B cell (primary cell): ENCODE data around the gene PTAR1. TPM values are rescaled to one million over a fixed set of nuclear protein-coding genes. Genes with fewer than 3 reads are reported as not detected.

Experiments used
- ATAC-seq: fragments of 200-7000 bp; cut with Tn5 transposase; one replicate; pipeline ENCODE4 v1.10.0; 2021; ENCODE audit warnings: low read depth, mild to moderate bottlenecking, moderate number of reproducible peaks, moderate library complexity
- CTCF ChIA-PET: fragments of 350-600 bp; sonication (Branson Sonifier 250); formaldehyde crosslinking; loops from one replicate; lab custom pipeline; 2021; ENCODE audit warnings: antibody characterized with exemption, inconsistent platforms; lab: Charles Lee
- POLR2A ChIA-PET: fragments of 350-600 bp; sonication (Branson Sonifier 250); formaldehyde crosslinking; loops from one replicate; lab custom pipeline; 2021; ENCODE audit warnings: antibody characterized with exemption; lab: Charles Lee
- DNase-seq: peaks from one replicate; pipeline ENCODE4 v3.0.0; 2013
- H2AFZ ChIP-seq: 2 replicates; pipeline ENCODE4 v1.6.1; 2012; ENCODE audit warnings: mild to moderate bottlenecking, low read depth, low read length; ENCODE audit not compliant: insufficient read depth, poor library complexity, severe bottlenecking
- H3K27ac ChIP-seq, 2 donors: 1 replicate in 1 of 2; 2 replicates in 1 of 2; pipeline ENCODE4 v1.5.1; 2012 to 2013; ENCODE audit warnings: low read length in 2 of 2, mild to moderate bottlenecking in 2 of 2, moderate library complexity in 1 of 2
- H3K27me3 ChIP-seq, 4 experiments: fragments of 200-600 bp in 1 of 4; sonication (generic) in 1 of 4; replicated peaks in 1 of 4; 1 replicate in 2 of 4; 2 replicates in 2 of 4; pipeline versions ENCODE4 v1.6.1 to v1.7.0; 2013 to 2016; ENCODE audit warnings: low read length in 3 of 4, mild to moderate bottlenecking in 2 of 4, mixed read lengths in 1 of 4, moderate library complexity in 1 of 4; ENCODE audit not compliant: insufficient read depth in 4 of 4, control insufficient read depth in 3 of 4; ENCODE audit errors: control extremely low read depth in 1 of 4
- H3K36me3 ChIP-seq, 2 experiments: replicated peaks in 1 of 2; 1 replicate in 1 of 2; 2 replicates in 1 of 2; pipeline versions ENCODE4 v1.6.1 to v1.7.1; 2013; ENCODE audit warnings: low read length in 1 of 2; ENCODE audit not compliant: insufficient read depth in 2 of 2, control insufficient read depth in 1 of 2; ENCODE audit errors: control extremely low read depth in 1 of 2, extremely low read depth in 1 of 2
- H3K4me1 ChIP-seq, 2 donors: fragments of 200-600 bp in 1 of 2; sonication (generic) in 1 of 2; 1 replicate in 1 of 2; 2 replicates in 1 of 2; pipeline versions ENCODE4 v1.5.1 to v1.6.1; 2013 to 2017; ENCODE audit warnings: low read length in 2 of 2; ENCODE audit not compliant: control insufficient read depth in 2 of 2, insufficient read depth in 2 of 2
- H3K4me2 ChIP-seq: replicated peaks from 2 replicates; pipeline ENCODE3; 2012; ENCODE audit warnings: mild to moderate bottlenecking, low read depth, low read length; ENCODE audit not compliant: poor library complexity, severe bottlenecking
- H3K4me3 ChIP-seq, 5 experiments: fragments of 200-600 bp in 1 of 5; sonication (generic) in 1 of 5; 1 replicate in 3 of 5; 2 replicates in 2 of 5; pipeline versions ENCODE4 v1.5.1 to v1.7.0; 2011 to 2016; ENCODE audit warnings: low read length in 4 of 5, mild to moderate bottlenecking in 4 of 5, low read depth in 2 of 5, control low read depth in 1 of 5, moderate library complexity in 1 of 5; ENCODE audit not compliant: insufficient read depth in 1 of 5; ENCODE audit errors: control extremely low read depth in 1 of 5, extremely low read depth in 1 of 5
- H3K79me2 ChIP-seq: fragments of 200-600 bp; sonication (generic); one replicate; pipeline ENCODE4 v1.6.0; 2016; ENCODE audit warnings: low read length; ENCODE audit not compliant: control insufficient read depth, insufficient read depth
- H3K9ac ChIP-seq: fragments of 200-600 bp; sonication (generic); 2 replicates; pipeline ENCODE4 v1.6.1; 2017; ENCODE audit warnings: mild to moderate bottlenecking, low read length, moderate library complexity
- H3K9me3 ChIP-seq, 3 donors: one replicate each; pipeline versions ENCODE4 v1.6.1 to v1.7.1; 2013; ENCODE audit warnings: low read length in 2 of 3; ENCODE audit not compliant: control insufficient read depth in 2 of 3, insufficient read depth in 1 of 3; ENCODE audit errors: control extremely low read depth in 1 of 3
- H4K20me1 ChIP-seq: 2 replicates; pipeline ENCODE4 v1.6.0; 2012; ENCODE audit warnings: mild to moderate bottlenecking, low read length; ENCODE audit not compliant: insufficient read depth, control insufficient read depth, poor library complexity, severe bottlenecking
- H3K27ac Mint-ChIP-seq: one replicate; pipeline ENCODE4 v1.8.0; 2021; ENCODE audit warnings: mixed read lengths
- H3K27me3 Mint-ChIP-seq: one replicate; pipeline ENCODE4 v1.8.0; 2021; ENCODE audit warnings: mixed read lengths
- H3K4me1 Mint-ChIP-seq: one replicate; pipeline ENCODE4 v1.8.0; 2021; ENCODE audit warnings: mixed read lengths
- H3K4me3 Mint-ChIP-seq: one replicate; pipeline ENCODE4 v1.8.0; 2021; ENCODE audit warnings: mixed read lengths
- H3K9me3 Mint-ChIP-seq: one replicate; pipeline ENCODE4 v1.8.0; 2022; ENCODE audit warnings: mixed read lengths; ENCODE audit not compliant: insufficient read depth
- EZH2 ChIP-seq: IDR thresholded peaks from 2 replicates; pipeline ENCODE4 v1.6.1; 2012; ENCODE audit warnings: borderline replicate concordance, low read depth, mild to moderate bottlenecking, moderate library complexity, low read length; ENCODE audit not compliant: insufficient read depth, poor library complexity, severe bottlenecking
- WGBS: methylation state at CpG from one replicate; pipeline ENCODE4 v1.1.5; 2013; ENCODE audit warnings: missing lambda C conversion rate; ENCODE audit not compliant: insufficient coverage; 5-methylcytosine and 5-hydroxymethylcytosine counted together
- intact Hi-C: fragments of 100-400 bp; cut with micrococcal nuclease; formaldehyde crosslinking; loops from one replicate; pipeline ENCODE4 v1.10.0; 2022
- polyA plus RNA-seq: library from polyadenylated mRNA; depleted of rRNA; stranded (reverse); fragments of >200 nt; gene quantifications from 2 replicates; pipeline ENCODE4 v1.2.3, GENCODE V29; 2012
- total RNA-seq, 2 donors: library from RNA; stranded (reverse); fragments of 120-200 nt in 1 of 2; gene quantifications; 1 replicate in 1 of 2; 2 replicates in 1 of 2; pipeline versions ENCODE4 v1.2.3 to v1.2.4, GENCODE V29; 2013 to 2022
- TF ChIP-seq, protein P1 (sequence below): fragments of 200-600 bp; IDR thresholded peaks from one replicate; pipeline ENCODE4 v1.8.0; 2022; ENCODE audit warnings: antibody characterized with exemption, mild to moderate bottlenecking

PTAR1 gene
- total and polyA plus RNA-seq, 2 donors (not counting 1 experiment from before 2014, with no cell fraction given), result 20.5 to 72.1 TPM

DNA sequence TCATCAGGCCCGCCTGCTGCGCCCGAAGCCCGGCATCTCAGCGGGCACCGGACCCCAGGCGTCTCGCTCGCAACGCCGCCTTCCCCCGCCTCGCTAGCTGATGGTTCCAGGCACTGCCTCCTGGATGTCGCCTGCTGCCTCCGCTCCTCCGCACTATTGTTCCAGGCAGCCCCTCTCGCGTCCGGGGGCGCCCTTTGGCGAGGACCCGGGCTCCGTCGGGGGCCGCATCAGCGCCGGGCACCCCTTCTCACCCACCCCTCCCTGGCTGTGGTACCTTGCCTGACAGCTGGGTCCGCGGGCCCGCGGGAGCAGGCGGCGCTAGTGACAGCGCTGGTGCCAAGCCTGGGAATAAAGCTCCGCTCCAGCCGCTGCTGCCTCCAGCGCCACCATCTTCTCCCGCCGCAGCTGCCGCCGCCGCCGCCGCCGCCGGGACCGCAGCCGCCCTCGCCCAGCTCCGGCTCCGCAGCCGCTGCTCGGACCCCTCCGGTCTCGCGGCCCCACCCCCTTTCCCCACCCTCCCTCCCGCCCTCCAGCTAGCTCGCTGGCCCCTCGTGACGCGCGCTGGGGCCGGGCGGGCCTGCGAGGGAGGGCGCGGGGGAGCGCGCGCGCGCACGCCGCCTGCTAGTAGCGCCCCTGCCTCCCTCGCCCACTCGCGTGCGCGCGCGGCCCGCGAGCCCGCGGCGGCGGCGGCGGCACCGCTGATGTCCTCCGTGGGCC is 87.8 kb downstream of the PTAR1 start, which contains the start of gene APBA1:
TSS of gene APBA1 (minus strand) at position 493 of the 717 bp plus-strand sequence.
- TF ChIP-seq EZH2, result no peak
- H3K4me3 ChIP-seq, result peak within 1 kb of the TSS in 4 of 5 experiments; percentile 49 to 60 (median 54)
- no peaks in the 10 kb centered on the region for H3K9me3 ChIP-seq
- H3K4me2 ChIP-seq, result peak within 1 kb of the TSS; percentile 83
- WGBS, result 1% methylated on average over 90 of the region's 92 CpGs
- no peaks in the 10 kb centered on the region for H3K9me3 Mint-ChIP-seq
- peak within 1 kb of the TSS; percentile 75 for H2AFZ ChIP-seq
- H4K20me1 ChIP-seq, result no peaks in the 10 kb centered on the region
- POLR2A ChIA-PET, result no interaction called here
- H3K4me3 Mint-ChIP-seq, result peak within 1 kb of the TSS; percentile 87
- H3K27me3 Mint-ChIP-seq, result peaks cover 41% of the 10 kb centered on the region
- intact Hi-C loops, result no loop called here
- H3K27me3 ChIP-seq, result peaks cover 0 to 33% (median 15%) of the 10 kb centered on the region in 4 experiments
- H3K36me3 ChIP-seq, result no peaks in the 10 kb centered on the region
- H3K4me1 Mint-ChIP-seq, result peaks cover 13% of the 10 kb centered on the region
- CTCF ChIA-PET, result interaction anchor here (1.5 to 2.5 kb wide), 2 partner anchors 12 to 248 kb away, joined by 4 to 8 read pairs; no protein-coding TSS in a partner anchor
- ATAC-seq, result peak; percentile 42
- H3K79me2 ChIP-seq, result no peaks in the 10 kb centered on the region
- no peak within 1 kb of the TSS for H3K27ac ChIP-seq
- peaks cover 13 to 14% of the 10 kb centered on the region in 2 donors for H3K4me1 ChIP-seq
- DNase-seq, result peak; percentile 35
- no peak within 1 kb of the TSS for H3K27ac Mint-ChIP-seq
- H3K9ac ChIP-seq, result peak within 1 kb of the TSS; percentile 52

DNA sequence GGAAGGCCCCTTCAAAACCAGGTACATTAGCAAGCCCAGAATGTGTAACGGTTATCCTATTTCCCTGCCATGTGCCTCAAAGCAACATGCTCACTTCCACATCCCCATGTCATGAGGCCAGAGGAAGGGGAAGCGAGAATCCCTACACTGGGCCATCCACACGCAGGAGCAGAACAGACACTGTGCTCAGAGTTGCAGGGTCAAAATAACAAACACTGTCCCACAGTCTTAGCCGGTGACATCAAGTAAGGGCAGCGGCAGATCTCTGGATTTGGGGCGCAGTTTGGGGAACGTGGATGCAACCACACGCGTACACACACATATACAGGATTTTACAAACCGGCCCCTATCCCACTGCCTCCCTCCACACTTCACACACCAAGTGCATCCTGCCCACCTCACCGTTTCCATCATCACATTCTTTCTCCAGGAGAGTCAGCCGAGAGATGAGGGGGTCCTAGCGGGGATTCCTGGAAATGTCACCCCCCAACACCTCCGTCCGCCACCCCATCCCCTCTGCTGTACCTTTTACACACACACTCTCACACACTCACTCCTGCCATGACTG is 88.4 kb downstream of the PTAR1 start:
- ATAC-seq, result no peak
- Mint-ChIP-seq H3K27me3 (peaks cover 36% of the 10 kb centered on the region), H3K4me1 (peaks cover 13% of the 10 kb centered on the region), H3K4me3 (peak overlapping the region; percentile 73), H3K9me3 (no peaks in the 10 kb centered on the region), H3K27ac (no peak overlapping the region)
- Histone ChIP-seq H4K20me1 (no peaks in the 10 kb centered on the region), H2AFZ (peak overlapping the region; percentile 67), H3K9me3 (no peaks in the 10 kb centered on the region), H3K36me3 (no peaks in the 10 kb centered on the region), H3K27ac (no peak overlapping the region), H3K4me2 (peak overlapping the region; percentile 83), H3K79me2 (no peaks in the 10 kb centered on the region), H3K4me3 (peak overlapping the region in 2 of 5 experiments; percentile 17 to 55), H3K9ac (peak overlapping the region; percentile 33), H3K27me3 (peaks cover 0 to 33% (median 15%) of the 10 kb centered on the region in 4 experiments), H3K4me1 (peaks cover 13 to 14% of the 10 kb centered on the region in 2 donors)
- intact Hi-C loops, result no loop called here
- CTCF ChIA-PET, result interaction anchor here (2.5 kb wide), 1 partner anchor 249 kb away, joined by 8 read pairs; no protein-coding TSS in a partner anchor
- WGBS, result 64% methylated on average over 14 of the region's 15 CpGs
- peak; percentile 7 for DNase-seq
- POLR2A ChIA-PET, result no interaction called here
- TF ChIP-seq, protein P1, sequence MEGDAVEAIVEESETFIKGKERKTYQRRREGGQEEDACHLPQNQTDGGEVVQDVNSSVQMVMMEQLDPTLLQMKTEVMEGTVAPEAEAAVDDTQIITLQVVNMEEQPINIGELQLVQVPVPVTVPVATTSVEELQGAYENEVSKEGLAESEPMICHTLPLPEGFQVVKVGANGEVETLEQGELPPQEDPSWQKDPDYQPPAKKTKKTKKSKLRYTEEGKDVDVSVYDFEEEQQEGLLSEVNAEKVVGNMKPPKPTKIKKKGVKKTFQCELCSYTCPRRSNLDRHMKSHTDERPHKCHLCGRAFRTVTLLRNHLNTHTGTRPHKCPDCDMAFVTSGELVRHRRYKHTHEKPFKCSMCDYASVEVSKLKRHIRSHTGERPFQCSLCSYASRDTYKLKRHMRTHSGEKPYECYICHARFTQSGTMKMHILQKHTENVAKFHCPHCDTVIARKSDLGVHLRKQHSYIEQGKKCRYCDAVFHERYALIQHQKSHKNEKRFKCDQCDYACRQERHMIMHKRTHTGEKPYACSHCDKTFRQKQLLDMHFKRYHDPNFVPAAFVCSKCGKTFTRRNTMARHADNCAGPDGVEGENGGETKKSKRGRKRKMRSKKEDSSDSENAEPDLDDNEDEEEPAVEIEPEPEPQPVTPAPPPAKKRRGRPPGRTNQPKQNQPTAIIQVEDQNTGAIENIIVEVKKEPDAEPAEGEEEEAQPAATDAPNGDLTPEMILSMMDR, result no peak
- TF ChIP-seq EZH2, result no peak
